Pons (tissue), 1 donor: ENCODE measurements around the gene TBX10.
"Not testable (repeated sequence)": the region's sequence is repeated elsewhere in the genome, so short reads cannot be mapped to it uniquely, and the experiment has no call there.

Source experiments
- DNase-seq: peaks from one replicate; pipeline ENCODE4 v3.0.0-alpha.2; 2016; ENCODE audit warnings: low spot score

The TBX10 gene

DNA sequence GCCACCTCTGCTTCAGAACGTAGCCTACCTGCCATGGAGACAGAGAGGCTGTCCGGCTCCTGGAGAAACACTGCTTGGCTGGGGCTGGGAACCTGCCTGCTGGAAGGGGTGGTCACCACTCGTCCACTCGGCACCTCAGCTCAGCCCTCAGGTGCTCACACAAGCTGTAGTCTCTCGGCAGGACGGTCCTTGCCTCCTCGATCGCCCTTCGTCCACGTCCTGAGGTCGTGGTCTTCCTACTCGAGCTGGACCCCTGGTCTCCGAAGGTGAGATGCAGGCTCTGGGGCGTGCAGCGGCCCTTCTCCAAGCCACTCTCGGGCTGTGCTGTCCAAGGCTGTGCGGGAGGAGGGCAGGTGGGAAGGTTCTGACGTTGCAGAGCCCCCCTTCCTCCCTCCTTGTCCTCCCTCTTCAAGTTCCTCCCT is at the start of gene TBX10:
TSS of gene TBX10 (minus strand) at position 326 of the 422 bp plus-strand sequence. CDS start at position 35, 291 bp downstream.
- DNase-seq = no peak

DNA sequence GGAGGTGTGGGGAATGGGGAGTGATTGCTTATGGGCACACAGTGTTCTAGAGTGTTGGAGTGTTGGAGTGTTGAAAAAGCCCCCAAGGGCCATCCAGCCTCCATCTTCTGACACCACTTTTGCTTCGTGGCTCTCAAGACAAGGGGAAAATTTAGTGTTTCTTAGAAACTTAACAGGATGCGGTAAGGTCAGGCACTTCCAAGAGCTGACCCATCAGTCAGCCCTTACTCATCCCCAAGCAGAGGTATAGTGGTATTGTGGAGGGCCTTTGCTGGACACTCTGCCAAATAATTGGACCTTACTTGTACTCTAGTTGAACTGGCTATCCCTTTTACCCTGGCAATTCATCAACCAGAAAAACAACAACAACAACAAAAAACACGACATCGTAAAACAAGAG is 49.6 kb upstream of the TBX10 start:
- no peak for DNase-seq

DNA sequence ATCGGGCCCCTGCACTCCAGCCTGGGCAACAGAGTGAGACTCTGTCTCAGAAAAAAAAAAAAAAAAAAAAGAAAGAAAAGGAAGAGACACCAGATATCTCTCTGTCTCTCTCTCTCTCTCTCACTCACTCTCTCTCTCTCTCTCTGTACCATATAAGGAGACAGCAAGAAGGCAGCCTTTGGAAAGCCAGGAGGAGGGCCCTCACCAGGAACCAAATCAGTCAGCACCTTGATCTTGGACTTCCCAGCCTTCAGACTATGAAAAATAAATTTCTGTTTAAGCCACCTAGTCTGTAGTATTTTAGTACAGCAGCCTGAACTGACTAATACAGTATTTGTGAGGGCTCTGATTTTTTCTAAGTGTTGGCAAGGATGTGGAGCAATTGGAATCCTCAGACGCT is 48.4 kb upstream of the TBX10 start:
- DNase-seq = no peak

DNA sequence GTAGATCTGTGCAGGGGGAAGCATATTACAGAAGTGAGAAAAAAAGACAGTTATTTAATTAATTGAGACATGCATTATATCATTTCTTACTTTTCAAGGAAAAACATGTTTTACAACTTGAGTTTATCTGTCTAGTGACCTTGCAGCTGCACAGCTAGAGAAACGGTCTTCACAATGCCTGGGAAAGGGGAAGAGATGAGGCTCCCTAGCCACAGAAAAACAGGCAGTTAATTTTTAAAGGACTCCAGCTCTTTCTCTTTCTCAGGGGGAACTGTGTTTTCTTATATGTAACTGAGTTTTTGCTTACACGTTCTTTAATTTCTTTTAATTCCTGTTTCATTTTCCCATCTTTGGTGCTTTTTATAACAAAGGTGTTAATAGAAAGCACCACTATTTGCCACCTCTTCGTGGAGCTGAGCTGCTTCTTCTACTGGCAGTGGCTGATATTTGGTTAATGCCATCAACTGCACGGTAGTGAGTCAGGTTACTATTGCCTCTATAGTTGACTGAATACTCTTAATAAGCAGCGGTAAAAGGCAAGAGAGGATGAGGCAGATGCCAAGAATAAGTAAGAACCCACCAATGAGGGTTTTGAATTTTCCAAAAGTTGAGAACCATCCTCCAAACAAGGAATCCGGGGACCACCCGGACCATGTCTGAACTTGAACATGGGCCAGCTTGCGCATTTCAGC is 46.2 kb upstream of the TBX10 start:
- DNase-seq = not testable (repeated sequence)

DNA sequence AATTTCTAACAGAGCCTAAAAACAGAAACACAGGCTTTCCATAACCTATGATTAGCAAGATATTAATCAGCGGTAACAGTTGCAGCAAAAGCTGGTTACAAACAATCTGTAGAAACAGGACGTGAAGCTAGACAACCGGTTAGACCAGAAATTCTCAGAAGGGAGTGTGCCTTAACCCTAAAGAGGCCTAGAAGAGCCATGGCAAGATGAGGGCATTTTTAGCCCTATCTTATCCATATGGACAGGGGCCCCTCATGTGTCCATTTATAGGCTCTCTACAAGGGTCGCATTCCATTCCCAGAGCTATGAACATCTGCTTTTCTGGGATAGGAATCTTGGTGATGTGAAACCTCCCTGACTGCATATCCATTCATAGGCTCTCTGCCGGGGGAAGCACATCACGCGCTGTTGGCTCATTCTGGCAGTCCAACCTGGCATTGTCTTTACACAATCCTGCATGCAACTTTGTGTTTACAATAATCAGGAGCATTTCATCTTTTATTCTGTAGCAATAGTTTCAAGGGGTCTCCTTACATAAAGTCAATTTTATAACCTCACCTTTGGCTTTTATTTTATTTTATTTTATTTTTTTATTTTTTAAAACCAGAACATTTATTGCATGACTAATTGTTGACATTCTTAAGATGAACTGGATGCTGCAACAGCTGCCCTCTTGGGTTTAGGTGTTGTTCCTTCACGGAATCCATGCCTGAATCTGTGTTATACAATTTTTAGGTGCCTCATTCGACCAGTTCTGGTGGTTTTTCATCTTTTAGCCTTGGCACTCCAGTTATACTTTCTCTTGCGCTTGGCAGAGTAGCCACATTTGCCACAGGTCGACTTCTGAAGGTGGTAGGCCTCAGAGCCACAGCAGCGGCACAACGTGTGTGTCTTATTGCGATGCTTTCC is 42.8 kb upstream of the TBX10 start:
- not testable (repeated sequence) for DNase-seq

DNA sequence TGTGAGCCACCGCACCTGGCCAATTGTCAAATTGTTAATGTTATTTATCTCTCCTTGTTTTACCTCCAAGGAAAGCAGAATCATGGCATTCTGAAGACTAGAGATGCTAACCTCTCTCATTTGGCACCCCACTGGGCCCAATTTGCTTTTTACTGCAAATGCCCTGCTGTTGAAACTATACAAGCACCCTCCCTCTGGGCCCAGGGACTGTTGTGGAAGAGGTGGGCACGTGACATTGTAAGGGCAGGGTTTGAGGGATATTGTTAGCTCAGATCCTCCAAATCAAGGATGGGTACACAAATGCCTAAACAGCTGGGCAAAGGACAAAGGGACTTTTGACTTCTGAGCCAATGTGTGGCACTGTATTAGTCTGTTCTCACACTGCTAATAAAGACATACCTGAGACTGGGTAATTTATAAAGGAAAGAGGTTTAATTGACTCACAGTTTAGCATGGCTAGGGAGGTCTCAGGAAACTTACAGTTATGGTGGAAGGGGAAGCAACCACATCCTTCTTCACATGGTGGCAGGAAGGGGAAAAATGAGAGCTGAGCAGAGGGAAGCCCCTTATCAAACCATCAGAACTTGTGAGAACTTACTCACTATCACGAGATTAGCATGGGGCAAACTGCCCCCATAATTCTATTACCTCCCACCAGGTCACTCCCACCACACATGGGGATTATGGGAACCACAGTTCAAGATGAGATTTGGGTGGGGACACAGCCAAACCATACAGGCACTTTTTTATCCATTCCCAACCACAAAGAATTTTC is 41.3 kb upstream of the TBX10 start:
- no peak for DNase-seq

DNA sequence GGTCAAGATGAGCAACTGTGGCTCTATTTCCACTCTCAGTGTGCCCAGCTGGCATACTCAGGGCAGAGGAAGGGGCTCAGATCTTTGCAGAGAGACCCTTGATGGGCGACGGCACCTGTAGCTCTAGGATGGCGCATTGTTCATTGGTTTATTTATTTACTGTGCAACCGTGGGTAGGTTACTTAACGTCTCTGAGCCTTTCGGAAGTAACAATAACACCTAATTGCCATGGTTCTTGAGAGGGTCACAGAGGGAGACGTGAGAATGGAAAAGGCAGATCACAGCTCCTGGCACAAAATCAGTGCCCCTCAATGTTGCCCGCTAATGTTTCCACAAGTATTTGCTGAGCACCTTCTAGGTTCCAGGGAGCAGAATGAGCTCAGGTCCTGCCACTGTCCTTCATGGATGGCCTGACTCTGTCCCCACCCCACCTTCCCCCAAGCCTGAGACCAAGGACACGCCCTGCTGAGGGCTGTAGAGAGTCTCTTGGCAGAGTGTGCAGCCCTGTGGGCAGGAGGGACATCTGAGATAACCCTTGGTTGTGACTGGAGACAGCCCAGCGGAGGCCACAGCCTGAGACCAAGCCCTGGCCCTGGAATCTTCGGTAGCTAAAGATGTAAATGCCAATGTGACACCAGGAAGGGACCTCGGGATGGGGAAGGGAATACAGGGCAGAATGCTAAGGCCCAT is 35.6 kb upstream of the TBX10 start:
- DNase-seq = no peak

DNA sequence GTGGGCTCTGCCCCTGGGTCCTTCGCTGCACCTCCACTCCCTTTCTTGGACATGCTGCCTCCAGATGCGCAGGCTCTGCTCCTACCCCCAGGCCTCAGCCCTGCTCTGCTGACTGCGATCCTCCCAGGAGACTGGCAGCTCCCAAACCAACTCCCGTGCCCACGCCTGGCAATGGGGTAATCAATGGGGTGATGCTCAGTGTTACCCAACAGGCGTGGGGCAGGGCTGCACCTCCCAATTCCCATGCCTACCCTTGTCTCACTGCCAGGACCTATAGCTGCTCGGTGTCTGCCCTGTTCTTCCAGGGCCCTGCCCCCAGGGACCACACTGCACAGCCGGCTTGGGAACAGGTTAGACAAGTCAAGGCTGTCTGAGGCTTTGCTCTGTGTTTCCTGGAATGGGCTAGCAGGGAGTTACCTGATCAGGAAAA is 34.9 kb upstream of the TBX10 start, which contains the start of gene ALDH3B2:
TSS of gene ALDH3B2 (minus strand) at position 182 of the 430 bp plus-strand sequence. CDS start 7,688 bp downstream, outside the sequence.
- no peak for DNase-seq

DNA sequence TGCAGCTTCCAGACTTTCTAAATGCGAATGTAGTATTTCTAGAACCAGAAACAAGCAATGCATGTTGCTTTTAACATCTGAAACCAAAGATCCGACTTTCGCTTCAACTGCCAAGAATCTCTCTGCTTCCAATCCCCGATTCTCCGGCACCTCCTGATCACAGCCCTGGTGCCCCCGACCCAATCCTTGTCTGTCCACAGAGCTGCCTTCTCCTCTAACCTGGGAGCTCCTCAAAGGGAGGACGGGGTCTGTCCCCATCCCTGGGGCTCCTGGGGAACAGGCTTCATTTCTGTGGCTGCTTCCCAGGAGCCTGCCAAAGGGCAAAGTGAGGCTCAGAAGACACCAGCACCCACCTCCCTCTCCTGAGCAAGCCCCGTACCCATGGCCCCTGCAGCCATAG is 34.3 kb upstream of the TBX10 start:
- DNase-seq = no peak

DNA sequence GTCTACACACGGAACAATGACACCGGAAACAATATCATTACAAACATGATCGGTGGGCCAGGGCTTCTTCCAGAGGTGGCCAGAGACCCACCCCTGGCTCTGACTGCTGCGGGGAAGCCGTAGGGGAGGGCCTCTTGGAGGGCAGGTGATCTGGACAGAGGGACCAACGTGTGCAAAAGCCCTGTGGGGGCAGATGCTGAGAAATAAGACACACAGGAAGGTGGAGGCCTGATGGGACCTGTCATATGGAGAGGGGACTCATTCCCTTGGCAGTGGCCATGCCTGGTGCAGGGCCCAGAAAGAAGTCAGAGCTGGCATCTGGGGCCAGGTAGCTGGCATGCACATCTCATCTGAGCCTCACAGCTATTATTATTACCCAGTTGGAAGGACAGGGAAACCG is 33.8 kb upstream of the TBX10 start:
- no peak for DNase-seq

DNA sequence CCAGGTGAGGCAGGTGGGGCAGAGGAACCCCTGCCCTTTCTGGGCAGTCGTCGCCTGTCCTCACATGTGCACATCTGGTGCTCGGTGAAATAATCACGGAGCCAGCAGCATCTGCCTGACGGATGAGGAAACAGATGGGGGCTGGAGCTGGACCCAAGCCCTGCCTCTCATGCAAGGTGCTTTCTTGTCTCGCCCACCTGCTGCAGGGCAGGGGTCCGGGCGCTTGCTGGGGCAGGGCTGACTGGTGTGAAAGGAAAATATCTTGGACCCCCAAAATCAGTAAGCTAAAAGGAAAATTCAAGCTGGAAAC is 31.6 kb upstream of the TBX10 start:
- DNase-seq = no peak

DNA sequence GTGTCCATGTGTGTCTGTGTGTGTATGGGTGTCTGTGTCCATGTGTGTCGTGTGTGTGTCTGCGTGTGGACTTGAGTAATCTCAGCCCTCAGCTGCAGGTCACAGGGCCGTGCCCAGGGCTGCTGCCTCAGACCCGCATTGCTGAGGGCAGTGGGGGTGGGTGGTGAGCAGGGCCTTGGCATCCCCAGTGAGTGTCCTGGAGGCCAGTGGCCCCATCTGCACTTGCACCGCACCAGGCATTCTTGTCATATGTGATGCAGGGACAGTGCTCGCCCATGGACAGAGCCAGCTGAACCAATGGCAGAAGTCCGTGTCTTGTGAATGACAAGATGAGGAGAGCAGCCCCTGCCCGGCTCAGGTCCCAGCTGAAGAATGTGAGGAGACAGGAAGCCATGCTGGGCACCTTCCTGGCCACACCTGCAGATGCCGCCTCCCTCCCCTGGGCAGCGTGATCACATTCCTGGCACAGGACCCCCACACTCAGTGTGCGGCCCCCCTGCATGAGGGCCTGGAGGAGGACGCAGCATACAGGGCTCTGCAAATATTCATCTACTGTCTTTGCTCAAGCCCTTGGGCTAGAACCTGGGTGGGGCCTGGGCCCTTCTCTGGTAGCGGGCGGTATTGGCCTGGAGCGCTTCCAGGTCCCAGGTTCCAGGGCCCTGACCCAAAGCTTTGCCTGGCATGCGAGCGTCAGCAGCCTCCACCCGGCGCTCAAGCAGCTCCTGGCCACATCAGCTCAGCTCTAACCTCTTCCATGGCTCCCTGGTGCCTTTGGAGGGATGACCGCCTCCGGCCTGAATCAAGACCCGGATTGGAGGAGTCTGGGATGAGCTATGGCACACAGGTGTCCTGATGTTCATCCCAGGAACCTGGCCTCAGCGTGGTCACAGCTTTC is 31.0 kb upstream of the TBX10 start:
- DNase-seq = no peak

DNA sequence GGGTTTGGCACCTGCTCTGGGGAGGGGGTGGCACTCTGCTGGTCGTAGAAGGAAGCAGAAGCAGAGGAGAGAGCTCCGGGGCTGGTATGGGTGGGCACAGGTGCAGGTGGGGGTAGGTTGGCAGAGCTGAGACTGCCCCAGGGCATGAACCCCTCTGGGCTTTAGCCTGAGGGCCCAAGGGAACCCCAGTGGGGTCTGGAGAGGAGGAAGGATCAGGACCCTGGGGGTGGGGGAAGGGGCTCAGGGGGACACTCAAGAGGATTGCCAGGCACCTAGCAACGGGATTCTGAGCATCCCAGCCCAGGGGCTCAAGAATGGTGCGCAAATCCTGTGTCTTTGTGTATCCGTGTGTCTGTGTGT is 28.6 kb upstream of the TBX10 start:
- no peak for DNase-seq

DNA sequence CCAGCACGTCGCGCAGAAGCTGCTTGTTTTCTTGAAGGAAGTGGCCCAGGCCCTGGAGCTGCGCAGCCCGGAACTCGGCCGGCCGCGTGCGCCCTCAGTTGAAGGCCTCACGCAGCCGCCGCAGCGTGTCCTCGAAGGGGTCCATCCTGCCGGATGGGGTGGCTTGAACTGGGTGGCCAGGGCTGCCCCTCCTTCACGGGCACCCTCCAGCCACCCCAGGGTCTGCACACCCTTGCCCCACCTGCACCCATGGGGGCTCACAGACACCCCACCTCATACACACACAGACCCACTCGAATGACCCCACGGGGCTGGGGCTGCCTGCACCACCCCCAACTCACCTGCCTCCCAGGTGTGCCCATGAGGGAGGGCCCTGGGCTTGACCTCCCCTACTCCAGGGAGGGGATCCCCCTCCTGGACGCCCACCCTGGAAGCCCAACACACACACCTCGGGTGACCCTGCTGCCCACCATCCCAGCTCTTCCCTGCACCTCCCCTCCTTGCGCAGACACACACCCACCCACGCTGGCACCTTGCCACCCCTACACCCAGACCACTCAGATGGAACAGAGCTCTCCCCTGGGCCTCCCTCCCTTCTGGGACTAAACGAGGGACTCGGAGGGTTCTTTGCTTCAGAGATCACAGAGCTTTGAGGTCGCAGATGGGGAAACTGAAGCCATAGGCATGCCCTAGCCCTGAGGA is 28.1 kb upstream of the TBX10 start:
- no peak for DNase-seq

DNA sequence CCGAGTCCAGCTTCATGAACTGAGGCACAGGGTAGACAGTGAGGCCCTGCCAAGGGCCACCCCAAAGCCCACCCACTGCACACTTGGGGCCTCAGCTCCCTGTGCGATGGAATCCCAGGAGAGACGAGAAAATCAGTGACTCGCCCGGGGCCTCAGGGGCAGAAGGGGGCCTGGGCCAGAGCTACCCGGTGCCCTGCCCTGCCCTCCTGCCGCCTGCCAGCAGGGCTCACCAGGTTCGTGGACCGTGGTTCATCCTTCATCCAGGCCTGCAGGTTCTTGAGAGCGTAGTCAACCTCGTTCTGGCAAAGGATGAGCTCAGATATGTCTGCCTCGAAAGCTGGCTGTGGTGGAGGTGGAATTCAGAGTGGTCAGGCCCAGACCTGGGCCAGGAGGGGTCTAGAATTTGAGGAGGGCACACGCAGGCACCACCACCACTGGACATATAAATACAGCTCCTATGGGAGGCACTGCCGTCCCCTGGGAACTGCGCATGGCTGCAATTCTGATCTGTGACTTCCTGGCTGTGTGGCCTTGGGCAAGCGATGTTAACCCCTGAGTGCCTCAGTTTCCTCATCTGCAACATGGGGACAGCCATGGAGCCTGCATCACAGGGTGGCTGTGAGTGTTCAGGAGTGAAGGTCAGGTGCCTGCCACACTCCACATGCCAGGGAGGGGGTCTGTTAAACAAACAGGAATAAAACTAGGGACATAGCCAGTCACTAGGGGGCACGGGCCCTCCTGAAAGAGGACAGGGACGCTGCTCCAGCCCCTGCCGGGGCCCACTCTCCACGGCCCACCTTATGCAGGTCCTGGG is 27.3 kb upstream of the TBX10 start:
- DNase-seq = no peak

DNA sequence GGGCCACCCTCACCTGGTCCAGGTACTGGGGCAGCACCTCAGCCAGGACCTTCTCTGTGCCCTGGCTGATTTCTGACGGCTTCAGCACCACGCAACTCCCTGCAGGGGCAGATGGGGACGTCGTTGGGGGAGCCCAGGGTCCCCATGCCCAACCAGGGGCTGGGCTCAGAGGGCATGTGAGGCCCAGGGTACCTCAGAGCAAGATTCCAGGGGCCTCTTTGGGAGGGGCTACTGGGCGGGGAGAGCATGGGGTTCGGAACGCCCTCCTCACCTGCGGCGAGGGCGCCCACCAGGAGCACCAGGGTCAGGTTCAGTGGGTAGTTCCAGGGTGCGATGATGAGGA is 26.7 kb upstream of the TBX10 start:
- DNase-seq = no peak

DNA sequence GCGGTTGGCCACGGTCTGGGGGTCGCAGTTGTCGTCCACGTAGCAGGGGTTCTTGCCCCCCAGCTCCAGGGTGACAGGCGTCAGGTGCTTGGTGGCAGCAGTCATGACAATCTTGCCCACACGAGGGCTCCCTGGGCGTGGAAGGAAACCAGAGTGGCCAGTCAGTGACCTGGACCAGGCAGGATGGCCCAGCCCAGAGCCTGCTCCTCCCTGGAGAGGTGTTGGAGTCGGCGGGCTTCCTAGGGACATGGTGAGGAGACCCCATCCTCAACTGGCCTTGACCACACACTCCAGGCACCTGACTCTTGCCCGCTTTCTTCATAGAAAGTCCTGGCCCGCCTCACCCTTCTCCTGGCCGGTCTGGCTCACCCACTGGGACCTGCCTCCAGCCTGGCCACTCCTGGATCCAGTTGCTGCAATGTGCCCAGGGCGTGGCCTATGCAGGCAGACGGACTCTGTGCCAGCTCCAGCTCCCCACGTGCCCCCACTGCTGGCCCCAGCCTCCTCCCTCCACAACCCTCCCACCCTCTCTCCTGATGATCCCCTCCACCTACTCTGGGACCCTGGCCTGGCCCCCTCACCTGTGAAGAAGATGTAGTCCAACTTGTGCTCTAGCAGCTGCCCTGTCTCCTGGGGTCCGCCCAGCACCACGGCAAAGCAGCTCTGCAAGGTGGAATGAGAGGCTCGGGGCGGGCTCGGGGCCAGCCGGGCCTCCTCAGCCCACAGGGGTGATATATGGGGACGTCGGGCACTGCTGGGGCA is 26.2 kb upstream of the TBX10 start:
- no peak for DNase-seq

DNA sequence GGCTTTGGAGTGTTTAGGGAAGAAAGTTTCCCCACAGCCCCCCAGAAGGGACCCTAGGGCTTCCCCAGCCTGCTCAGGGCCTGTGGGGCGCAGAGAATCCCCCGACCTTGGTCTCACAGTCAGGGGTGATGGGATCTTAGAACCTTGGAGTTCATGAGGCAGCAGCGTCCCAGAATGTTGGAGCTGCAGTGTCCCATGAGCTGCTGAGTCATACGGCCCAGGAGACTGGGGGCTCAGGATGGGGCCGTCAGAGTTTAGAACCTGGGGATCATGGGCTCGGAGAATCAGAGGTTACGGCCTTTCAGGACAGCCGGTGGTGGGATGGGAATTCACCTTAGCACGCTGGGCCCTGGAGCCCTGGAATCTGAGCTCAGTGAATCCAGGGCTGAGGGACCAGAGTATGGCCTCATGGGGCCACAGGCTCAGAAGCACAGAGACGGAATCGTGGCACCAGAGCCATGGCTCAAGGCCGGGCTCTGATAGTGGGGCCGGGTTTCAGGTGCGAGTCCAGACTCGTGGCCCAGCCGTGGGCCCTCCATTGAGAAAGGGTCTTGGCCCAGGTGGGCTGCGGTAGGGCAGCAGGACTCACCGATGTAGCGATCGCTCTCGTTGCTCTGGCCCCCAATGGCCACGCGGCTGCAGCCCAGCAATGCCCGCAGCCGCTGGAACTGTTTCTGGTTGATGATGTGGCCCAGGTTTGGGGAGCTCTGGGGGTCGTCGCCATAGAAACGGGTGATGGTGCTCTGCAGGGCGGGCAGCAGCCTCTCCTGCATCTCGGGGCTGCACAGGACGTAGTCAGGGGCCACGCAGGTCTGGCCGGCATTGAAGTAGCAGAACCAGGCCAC is 25.4 kb upstream of the TBX10 start:
- no peak for DNase-seq
